OCI-LY7 (cell line): ENCODE results near the gene AGBL4. TPM values are rescaled to one million over a fixed set of nuclear protein-coding genes. Genes with fewer than 3 reads are reported as not detected.

Source experiments
- BruUV-seq: library from RNA; stranded (reverse); fragments of 400-500 nt; replicated peaks from 2 replicates; lab custom pipeline; 2021; lab: Mats Ljungman, UMichigan
- CTCF ChIA-PET: fragments of 300-600 bp; sonication (Branson Sonifier 250); formaldehyde crosslinking; loops from one replicate; lab custom pipeline; 2022; ENCODE audit warnings: antibody characterized with exemption; ENCODE audit not compliant: unreplicated experiment; lab: Charles Lee
- POLR2A ChIA-PET: fragments of 300-600 bp; sonication (Branson Sonifier 250); formaldehyde crosslinking; loops from one replicate; lab custom pipeline; 2022; ENCODE audit warnings: antibody characterized with exemption; lab: Charles Lee
- DNase-seq: peaks from one replicate; pipeline ENCODE4 v3.0.0-alpha.2; 2015; ENCODE audit warnings: low spot score
- H2AFZ ChIP-seq: fragments of 200-600 bp; sonication (generic), shearing (Covaris generic); 2 replicates; pipeline ENCODE4 v1.6.1; 2014; ENCODE audit warnings: mild to moderate bottlenecking, antibody characterized with exemption, low read length, moderate library complexity
- H3K27ac ChIP-seq: fragments of 200-600 bp; sonication (generic); 2 replicates; pipeline ENCODE4 v1.5.1; 2014; ENCODE audit warnings: mixed run types, low read depth, mild to moderate bottlenecking, moderate library complexity, low read length, inconsistent platforms; ENCODE audit not compliant: poor library complexity, severe bottlenecking
- H3K36me3 ChIP-seq: fragments of 200-600 bp; sonication (generic); 2 replicates; pipeline ENCODE4 v1.6.1; 2014; ENCODE audit warnings: mild to moderate bottlenecking, antibody characterized with exemption, low read length, moderate library complexity, mixed read lengths; ENCODE audit not compliant: insufficient read depth
- H3K4me1 ChIP-seq: fragments of 200-600 bp; sonication (generic); 2 replicates; pipeline ENCODE4 v1.5.1; 2014; ENCODE audit warnings: mild to moderate bottlenecking, low read length; ENCODE audit not compliant: insufficient read depth, poor library complexity, severe bottlenecking
- H3K4me2 ChIP-seq: fragments of 200-600 bp; sonication (generic); 2 replicates; pipeline ENCODE4 v1.6.1; 2014; ENCODE audit warnings: mild to moderate bottlenecking, low read length
- H3K4me3 ChIP-seq: fragments of 200-600 bp; sonication (generic); 2 replicates; pipeline ENCODE4 v1.5.1; 2014; ENCODE audit warnings: mild to moderate bottlenecking, low read depth, low read length; ENCODE audit not compliant: poor library complexity, severe bottlenecking
- H3K79me2 ChIP-seq: fragments of 200-600 bp; sonication (generic); 2 replicates; pipeline ENCODE4 v1.6.1; 2016; ENCODE audit warnings: low read depth, mild to moderate bottlenecking, low read length, moderate library complexity, mixed read lengths; ENCODE audit not compliant: insufficient read depth
- H3K9me2 ChIP-seq: fragments of 200-600 bp; sonication (generic); 2 replicates; pipeline ENCODE4 v1.6.1; 2016; ENCODE audit warnings: mild to moderate bottlenecking, low read length, mixed read lengths; ENCODE audit not compliant: insufficient read depth
- H3K9me3 ChIP-seq: fragments of 200-600 bp; sonication (generic); 2 replicates; pipeline ENCODE4 v1.6.1; 2014; ENCODE audit warnings: mild to moderate bottlenecking, mixed run types, low read length, mixed read lengths
- H4K20me1 ChIP-seq: fragments of 200-600 bp; sonication (generic); 2 replicates; pipeline ENCODE4 v1.6.1; 2014; ENCODE audit warnings: mild to moderate bottlenecking, antibody characterized with exemption, low read length, moderate library complexity, mixed read lengths; ENCODE audit not compliant: insufficient read depth
- CTCF ChIP-seq: fragments of 200-600 bp; sonication (generic); conservative IDR thresholded peaks from 2 replicates; pipeline ENCODE4 v1.5.1; 2014; ENCODE audit warnings: mild to moderate bottlenecking, antibody characterized with exemption, low read length, moderate library complexity, mixed read lengths
- EZH2phosphoT487 ChIP-seq: fragments of 200-600 bp; sonication (generic); IDR thresholded peaks from 2 replicates; pipeline ENCODE4 v1.6.1; 2018; ENCODE audit warnings: low read depth, borderline replicate concordance, mild to moderate bottlenecking, mixed run types, antibody characterized with exemption, low read length, moderate library complexity, mixed read lengths
- intact Hi-C: fragments of 100-400 bp; cut with micrococcal nuclease; formaldehyde crosslinking; loops from one replicate; pipeline ENCODE4 v1.10.0; 2022; ENCODE audit not compliant: unreplicated experiment
- total RNA-seq, 2 experiments: library from RNA; depleted of rRNA in 1 of 2; stranded (reverse); fragments of >200 nt in 1 of 2; shearing (Covaris generic) in 1 of 2; gene quantifications; 2 replicates each; pipeline ENCODE4 v1.2.3, GENCODE V29; 2014 to 2022

Gene AGBL4
- total RNA-seq, 2 experiments from 2014 or later: not detected

GRCh38 chr1:49436865-49437264 is 586.9 kb downstream of the AGBL4 start:
- no TSS peak for BruUV-seq
- intact Hi-C loops: no loop called here
- H4K20me1 ChIP-seq: no peaks in the 10 kb centered on the region
- POLR2A ChIA-PET: interaction anchor here (0.5 kb wide), 1 partner anchor 69 kb away, joined by 4 read pairs; no protein-coding TSS in a partner anchor
- H3K4me2 ChIP-seq: no peak overlapping the region
- H3K9me2 ChIP-seq: no peaks in the 10 kb centered on the region
- CTCF ChIA-PET: no interaction called here
- no peak for TF ChIP-seq CTCF
- no peak for TF ChIP-seq EZH2phosphoT487
- H3K9me3 ChIP-seq: no peaks in the 10 kb centered on the region
- no peak for DNase-seq
- no peaks in the 10 kb centered on the region for H3K79me2 ChIP-seq
- no peak overlapping the region for H3K4me3 ChIP-seq
- H3K27ac ChIP-seq: no peak overlapping the region
- no peak overlapping the region for H2AFZ ChIP-seq
- no peaks in the 10 kb centered on the region for H3K4me1 ChIP-seq
- H3K36me3 ChIP-seq: no peaks in the 10 kb centered on the region

- H3K9me2 ChIP-seq: no peaks in the 10 kb centered on the region
- no peaks in the 10 kb centered on the region for H3K79me2 ChIP-seq
- no peak overlapping the region for H3K27ac ChIP-seq
- H2AFZ ChIP-seq: no peak overlapping the region
- intact Hi-C loops: no loop called here
- POLR2A ChIA-PET: interaction anchor here (0.7 kb wide), 1 partner anchor 13 kb away, joined by 3 read pairs; no protein-coding TSS in a partner anchor
- H3K4me1 ChIP-seq: no peaks in the 10 kb centered on the region
- no peaks in the 10 kb centered on the region for H3K36me3 ChIP-seq
- H3K4me2 ChIP-seq: no peak overlapping the region
- no peaks in the 10 kb centered on the region for H3K9me3 ChIP-seq
- no peaks in the 10 kb centered on the region for H4K20me1 ChIP-seq
- no TSS peak for BruUV-seq
- no peak for DNase-seq
- CTCF ChIA-PET: no interaction called here
- no peak for TF ChIP-seq CTCF
- no peak for TF ChIP-seq EZH2phosphoT487
- no peak overlapping the region for H3K4me3 ChIP-seq
Measured at GRCh38 chr1:49435291-49435690, 588.5 kb downstream of the AGBL4 start.

- Histone ChIP-seq H3K9me3 (no peaks in the 10 kb centered on the region), H2AFZ (no peak overlapping the region), H3K9me2 (no peaks in the 10 kb centered on the region), H3K4me2 (no peak overlapping the region), H3K4me3 (no peak overlapping the region), H3K36me3 (no peaks in the 10 kb centered on the region), H4K20me1 (no peaks in the 10 kb centered on the region), H3K79me2 (no peaks in the 10 kb centered on the region), H3K4me1 (no peaks in the 10 kb centered on the region), H3K27ac (no peak overlapping the region)
- no TSS peak for BruUV-seq
- intact Hi-C loops: no loop called here
- no peak for DNase-seq
- CTCF ChIA-PET: no interaction called here
- POLR2A ChIA-PET: no interaction called here
- TF ChIP-seq EZH2phosphoT487: no peak
- no peak for TF ChIP-seq CTCF
Measured at GRCh38 chr1:49424782-49425181, 599.0 kb downstream of the AGBL4 start.
